Ovary (tissue), 3 donors: Measurements from ENCODE around the gene CCDC148.

ENCODE experiments used
- POLR2A ChIP-seq: fragments of 450-650 bp; IDR thresholded peaks from one replicate; pipeline ENCODE4 v1.6.1; 2017; ENCODE audit warnings: antibody characterized with exemption, mild to moderate bottlenecking, moderate library complexity
- TF ChIP-seq, protein P1 (sequence below), 3 donors: fragments of 450-650 bp in 2 of 3; fragments of 200-600 bp in 1 of 3; IDR thresholded peaks; one replicate each; pipeline versions ENCODE4 v1.5.1 to v1.8.0; 2016 to 2022; ENCODE audit warnings: antibody characterized with exemption in 3 of 3, mild to moderate bottlenecking in 1 of 3
- donor health status: DM: no; HTN: no; CAD: no.

GRCh38 chr2:158505448-158505934 is 48.9 kb upstream of the CCDC148 start:
- TF ChIP-seq, protein P1, sequence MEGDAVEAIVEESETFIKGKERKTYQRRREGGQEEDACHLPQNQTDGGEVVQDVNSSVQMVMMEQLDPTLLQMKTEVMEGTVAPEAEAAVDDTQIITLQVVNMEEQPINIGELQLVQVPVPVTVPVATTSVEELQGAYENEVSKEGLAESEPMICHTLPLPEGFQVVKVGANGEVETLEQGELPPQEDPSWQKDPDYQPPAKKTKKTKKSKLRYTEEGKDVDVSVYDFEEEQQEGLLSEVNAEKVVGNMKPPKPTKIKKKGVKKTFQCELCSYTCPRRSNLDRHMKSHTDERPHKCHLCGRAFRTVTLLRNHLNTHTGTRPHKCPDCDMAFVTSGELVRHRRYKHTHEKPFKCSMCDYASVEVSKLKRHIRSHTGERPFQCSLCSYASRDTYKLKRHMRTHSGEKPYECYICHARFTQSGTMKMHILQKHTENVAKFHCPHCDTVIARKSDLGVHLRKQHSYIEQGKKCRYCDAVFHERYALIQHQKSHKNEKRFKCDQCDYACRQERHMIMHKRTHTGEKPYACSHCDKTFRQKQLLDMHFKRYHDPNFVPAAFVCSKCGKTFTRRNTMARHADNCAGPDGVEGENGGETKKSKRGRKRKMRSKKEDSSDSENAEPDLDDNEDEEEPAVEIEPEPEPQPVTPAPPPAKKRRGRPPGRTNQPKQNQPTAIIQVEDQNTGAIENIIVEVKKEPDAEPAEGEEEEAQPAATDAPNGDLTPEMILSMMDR (IDR thresholded peaks at IDR 0.05): no peak
- TF ChIP-seq POLR2A: no peak
